Smooth muscle cell (in vitro differentiated cells): ENCODE data around the gene PLCB1. TPM values are rescaled to one million over a fixed set of nuclear protein-coding genes. Genes with fewer than 3 reads are reported as not detected.

Experiments
- DNase-seq: peaks from one replicate; lab custom pipeline; 2025; ENCODE audit not compliant: unreplicated experiment; lab: John Stamatoyannopoulos, UW
- H2AFZ ChIP-seq: fragments of 200-600 bp; sonication (generic); 2 replicates; pipeline ENCODE4 v1.6.0; 2016; ENCODE audit warnings: antibody characterized with exemption, low read depth, mild to moderate bottlenecking
- H3F3A ChIP-seq: fragments of 200-600 bp; sonication (generic); 2 replicates; pipeline ENCODE4 v1.6.0; 2017; ENCODE audit warnings: antibody characterized with exemption, low read depth
- H3K27ac ChIP-seq: fragments of 200-600 bp; sonication (generic); 2 replicates; pipeline ENCODE4 v1.5.1; 2016; ENCODE audit warnings: low read depth, mild to moderate bottlenecking
- H3K27me3 ChIP-seq: fragments of 200-600 bp; sonication (generic); 2 replicates; pipeline ENCODE4 v1.6.1; 2016; ENCODE audit warnings: low read depth, mild to moderate bottlenecking
- H3K36me3 ChIP-seq: fragments of 200-600 bp; sonication (generic); 2 replicates; pipeline ENCODE4 v1.5.1; 2016; ENCODE audit warnings: low read depth
- H3K4me1 ChIP-seq: fragments of 200-600 bp; sonication (generic); 2 replicates; pipeline ENCODE4 v1.5.1; 2016; ENCODE audit warnings: low read depth
- H3K4me2 ChIP-seq: fragments of 200-600 bp; sonication (generic); 2 replicates; pipeline ENCODE4 v1.6.0; 2016; ENCODE audit warnings: mild to moderate bottlenecking
- H3K4me3 ChIP-seq: fragments of 200-600 bp; sonication (generic); 2 replicates; pipeline ENCODE4 v1.5.1; 2016; ENCODE audit warnings: mild to moderate bottlenecking
- H3K79me2 ChIP-seq: fragments of 200-600 bp; sonication (generic); 2 replicates; pipeline ENCODE4 v1.6.0; 2016; ENCODE audit warnings: low read depth, mild to moderate bottlenecking
- H3K9ac ChIP-seq: fragments of 200-600 bp; sonication (generic); 2 replicates; pipeline ENCODE4 v1.6.0; 2016; ENCODE audit warnings: low read depth
- H3K9me3 ChIP-seq: fragments of 200-600 bp; sonication (generic); replicated peaks from 2 replicates; pipeline ENCODE4 v1.5.1; 2016; ENCODE audit warnings: low read depth
- H4K20me1 ChIP-seq: fragments of 200-600 bp; sonication (generic); 2 replicates; pipeline ENCODE4 v1.6.0; 2016; ENCODE audit warnings: low read depth
- WGBS: methylation state at CpG from one replicate; pipeline ENCODE4 v1.1.7; 2016; ENCODE audit warnings: low lambda C conversion rate; 5-methylcytosine and 5-hydroxymethylcytosine counted together
- polyA plus RNA-seq: library from polyadenylated mRNA; unstranded; fragments of >200 nt; fragmentation: Nextera tagmentation; extraction: Ambion mirVana; gene quantifications from 2 replicates; pipeline ENCODE4 v1.2.1, GENCODE V29; 2016
- total RNA-seq: library from RNA; depleted of rRNA; stranded (reverse); fragments of >200 nt; gene quantifications from 2 replicates; pipeline ENCODE4 v1.2.3, GENCODE V29; 2014
- TF ChIP-seq, protein P1 (sequence below): fragments of 200-600 bp; sonication (generic); IDR thresholded peaks from 2 replicates; pipeline ENCODE4 v1.5.1; 2017; ENCODE audit warnings: borderline replicate concordance, mild to moderate bottlenecking, antibody characterized with exemption; ENCODE audit not compliant: insufficient read depth, poor library complexity, severe bottlenecking

PLCB1 gene
- total and polyA plus RNA-seq, 2 experiments from 2014 or later: 4.7 to 25.3 TPM

DNA sequence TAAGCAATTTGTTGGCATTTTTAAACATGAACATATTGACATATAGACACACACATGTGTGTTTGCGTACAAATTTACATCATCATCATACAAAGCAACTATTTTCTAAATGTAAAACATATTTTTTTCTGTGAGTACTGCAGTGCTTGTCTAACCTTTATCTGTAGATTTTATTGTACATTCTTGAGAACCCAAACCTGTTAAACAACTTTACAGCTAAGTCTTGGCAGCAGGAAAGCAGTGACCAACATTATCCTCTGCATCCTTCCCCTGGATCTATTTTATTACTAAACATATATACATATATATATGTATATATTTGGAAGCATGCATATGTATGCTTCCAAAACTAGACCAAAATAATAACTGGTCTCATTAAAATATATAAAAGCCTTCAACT lies 10.4 kb upstream of the PLCB1 start:
- Histone ChIP-seq H3K9ac (no peak overlapping the region), H3K79me2 (no peaks in the 10 kb centered on the region), H3K4me2 (no peak overlapping the region), H4K20me1 (no peaks in the 10 kb centered on the region), H3K36me3 (no peaks in the 10 kb centered on the region), H3K27ac (no peak overlapping the region), H3K4me1 (no peaks in the 10 kb centered on the region), H3F3A (no peaks in the 10 kb centered on the region), H3K9me3 (no peaks in the 10 kb centered on the region), H3K27me3 (no peaks in the 10 kb centered on the region), H2AFZ (no peak overlapping the region), H3K4me3 (no peak overlapping the region)
- DNase-seq: no peak
- WGBS: 91% methylated on average over 1 of the region's 1 CpG
- TF ChIP-seq, protein P1, sequence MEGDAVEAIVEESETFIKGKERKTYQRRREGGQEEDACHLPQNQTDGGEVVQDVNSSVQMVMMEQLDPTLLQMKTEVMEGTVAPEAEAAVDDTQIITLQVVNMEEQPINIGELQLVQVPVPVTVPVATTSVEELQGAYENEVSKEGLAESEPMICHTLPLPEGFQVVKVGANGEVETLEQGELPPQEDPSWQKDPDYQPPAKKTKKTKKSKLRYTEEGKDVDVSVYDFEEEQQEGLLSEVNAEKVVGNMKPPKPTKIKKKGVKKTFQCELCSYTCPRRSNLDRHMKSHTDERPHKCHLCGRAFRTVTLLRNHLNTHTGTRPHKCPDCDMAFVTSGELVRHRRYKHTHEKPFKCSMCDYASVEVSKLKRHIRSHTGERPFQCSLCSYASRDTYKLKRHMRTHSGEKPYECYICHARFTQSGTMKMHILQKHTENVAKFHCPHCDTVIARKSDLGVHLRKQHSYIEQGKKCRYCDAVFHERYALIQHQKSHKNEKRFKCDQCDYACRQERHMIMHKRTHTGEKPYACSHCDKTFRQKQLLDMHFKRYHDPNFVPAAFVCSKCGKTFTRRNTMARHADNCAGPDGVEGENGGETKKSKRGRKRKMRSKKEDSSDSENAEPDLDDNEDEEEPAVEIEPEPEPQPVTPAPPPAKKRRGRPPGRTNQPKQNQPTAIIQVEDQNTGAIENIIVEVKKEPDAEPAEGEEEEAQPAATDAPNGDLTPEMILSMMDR: no peak

GRCh38 chr20:8124639-8125038 lies 7.4 kb upstream of the PLCB1 start:
- no peaks in the 10 kb centered on the region for H3K79me2 ChIP-seq
- TF ChIP-seq, protein P1: no peak
- H3K9me3 ChIP-seq: no peaks in the 10 kb centered on the region
- no peaks in the 10 kb centered on the region for H3K36me3 ChIP-seq
- peaks cover 12% of the 10 kb centered on the region for H3F3A ChIP-seq
- peaks cover 12% of the 10 kb centered on the region for H3K4me1 ChIP-seq
- DNase-seq: no peak
- no peaks in the 10 kb centered on the region for H3K27me3 ChIP-seq
- H3K4me3 ChIP-seq: no peak overlapping the region
- no peak overlapping the region for H3K4me2 ChIP-seq
- no peaks in the 10 kb centered on the region for H4K20me1 ChIP-seq
- H2AFZ ChIP-seq: no peak overlapping the region
- no peak overlapping the region for H3K27ac ChIP-seq
- H3K9ac ChIP-seq: no peak overlapping the region

DNA sequence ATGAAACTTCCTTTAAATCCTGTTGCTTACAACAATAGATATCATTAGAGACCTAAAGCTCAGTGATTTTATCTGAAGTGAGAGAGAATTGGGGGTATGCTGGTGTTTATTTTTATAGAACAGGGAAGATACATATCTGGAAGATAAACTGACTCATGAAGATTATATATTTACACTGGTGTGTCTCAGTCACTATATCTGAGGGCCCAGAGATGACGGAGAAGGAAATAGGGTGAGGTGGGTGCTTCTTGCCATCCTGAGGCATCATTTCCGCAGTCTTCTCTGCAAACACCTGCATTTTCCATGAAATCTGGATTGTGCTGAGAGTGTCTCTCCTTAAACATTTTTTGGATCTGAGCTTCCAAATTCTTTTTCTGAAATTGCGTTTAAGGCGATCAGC lies 5.9 kb upstream of the PLCB1 start:
- H3K36me3 ChIP-seq: no peaks in the 10 kb centered on the region

DNA sequence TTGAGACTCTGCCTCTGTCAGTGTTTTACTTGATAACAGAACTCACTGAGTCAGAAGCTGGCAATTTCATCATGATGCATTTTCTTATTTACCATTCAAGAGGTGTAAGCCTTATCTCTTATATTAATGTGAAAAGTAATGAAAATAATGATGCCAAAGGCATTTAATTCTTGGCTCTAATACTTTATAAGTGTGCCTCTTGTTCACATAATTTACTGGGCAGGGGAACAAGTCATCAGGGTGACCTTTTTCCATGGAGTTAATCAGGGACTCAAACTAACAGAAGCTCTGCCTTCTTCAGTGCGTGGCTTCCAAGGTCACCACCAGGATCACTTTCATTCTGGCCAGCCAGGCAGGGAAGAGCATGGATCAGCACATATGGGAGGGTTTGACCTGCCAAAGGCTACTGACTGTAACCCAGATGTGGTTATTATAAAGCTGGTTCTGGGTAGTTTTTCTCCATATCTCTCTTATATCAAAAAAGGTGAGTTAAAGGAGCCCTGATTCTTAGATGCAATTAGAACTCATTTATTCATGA lies 5.2 kb upstream of the PLCB1 start:
- WGBS: 32% methylated on average over 1 of the region's 1 CpG
- Histone ChIP-seq H3K27me3 (no peaks in the 10 kb centered on the region), H4K20me1 (no peaks in the 10 kb centered on the region), H3K9me3 (no peaks in the 10 kb centered on the region), H3K4me2 (peak overlapping the region; percentile 48), H3K79me2 (no peaks in the 10 kb centered on the region), H3K27ac (no peak overlapping the region), H3K36me3 (no peaks in the 10 kb centered on the region), H3F3A (peaks cover 12% of the 10 kb centered on the region), H2AFZ (no peak overlapping the region), H3K9ac (no peak overlapping the region), H3K4me1 (peaks cover 12% of the 10 kb centered on the region), H3K4me3 (no peak overlapping the region)
- TF ChIP-seq, protein P1: no peak
- no peak for DNase-seq

More for the DNA sequence above, 5.9 kb upstream of the PLCB1 start:
- H3F3A ChIP-seq: peaks cover 12% of the 10 kb centered on the region
- no peaks in the 10 kb centered on the region for H3K9me3 ChIP-seq
- TF ChIP-seq, protein P1: no peak
- no peak overlapping the region for H3K4me2 ChIP-seq
- DNase-seq: no peak
- no peak overlapping the region for H3K9ac ChIP-seq
- no peak overlapping the region for H2AFZ ChIP-seq
- no peak overlapping the region for H3K27ac ChIP-seq
- H3K27me3 ChIP-seq: no peaks in the 10 kb centered on the region
- H3K4me1 ChIP-seq: peaks cover 12% of the 10 kb centered on the region
- no peaks in the 10 kb centered on the region for H4K20me1 ChIP-seq
- H3K4me3 ChIP-seq: no peak overlapping the region
- 86% methylated on average over 4 of the region's 4 CpGs for WGBS
- no peaks in the 10 kb centered on the region for H3K79me2 ChIP-seq
